NT2/D1 (cell line): ENCODE data around the gene HRH2.

ENCODE experiments used
- YY1 ChIP-seq: IDR thresholded peaks from 2 replicates; pipeline ENCODE4 v1.6.1; 2011; ENCODE audit not compliant: insufficient read length, insufficient read depth
- ZNF274 ChIP-seq: IDR thresholded peaks from 2 replicates; pipeline ENCODE4 v1.6.1; 2011; ENCODE audit warnings: mild to moderate bottlenecking, low read depth, low read length

DNA sequence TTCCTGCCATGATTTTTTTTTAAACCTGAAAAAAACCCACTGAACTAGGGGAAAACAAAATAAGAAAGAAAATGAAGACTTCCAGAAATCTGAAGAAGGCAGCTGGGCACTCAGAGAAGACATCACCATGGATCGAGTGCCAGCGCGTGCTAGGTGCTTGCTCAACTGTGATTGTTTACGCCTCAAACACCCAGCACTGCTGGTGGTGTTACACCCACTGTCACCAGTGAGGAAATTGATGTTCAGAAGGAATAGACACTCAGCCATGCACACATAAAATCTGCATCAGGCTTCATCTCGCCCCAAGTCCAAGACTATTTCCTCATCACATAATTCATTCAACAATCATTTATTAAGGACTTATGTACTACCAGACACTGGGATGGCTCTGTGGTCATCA lies 82.1 kb downstream of the HRH2 start:
- TF ChIP-seq ZNF274 (no peak), YY1 (no peak)
